K562 (cell line): Measurements from ENCODE around the gene COX7A2. TPM values are rescaled to one million over a fixed set of nuclear protein-coding genes. Genes with fewer than 3 reads are reported as not detected.
A peak's percentile ranks its signal among the peaks of the same experiment; 100 is the strongest.

ENCODE experiments used
- ATF3 ChIP-seq, 2 experiments: fragments of 450-650 bp in 1 of 2; sonication (generic) in 1 of 2; formaldehyde crosslinking in 1 of 2; IDR thresholded peaks in 1 of 2; conservative IDR thresholded peaks in 1 of 2; 2 replicates each; pipeline versions ENCODE4 v1.6.1 to v1.8.1; 2016 to 2023; ENCODE audit warnings: mild to moderate bottlenecking in 2 of 2, moderate library complexity in 2 of 2, inconsistent platforms in 1 of 2, missing genetic modification reagents in 1 of 2
- BHLHE40 ChIP-seq: IDR thresholded peaks from 2 replicates; pipeline ENCODE4 v1.6.1; 2011; ENCODE audit warnings: low read length, improper control_type of control experiment
- CHAMP1 ChIP-seq: fragments of 450-650 bp; IDR thresholded peaks from 2 replicates; pipeline ENCODE4 v1.6.1; 2016; ENCODE audit warnings: mild to moderate bottlenecking
- CTCFL ChIP-seq: IDR thresholded peaks from 2 replicates; pipeline ENCODE4 v1.6.1; 2011; ENCODE audit warnings: borderline replicate concordance, low read depth, mild to moderate bottlenecking, moderate library complexity, low read length; ENCODE audit not compliant: insufficient read depth, poor library complexity, severe bottlenecking
- CXXC5 ChIP-seq: fragments of 250-450 bp; sonication (Bioruptor Pico); IDR thresholded peaks from 2 replicates; pipeline ENCODE4 v1.8.0; 2022; ENCODE audit warnings: inconsistent platforms, mild to moderate bottlenecking, moderate library complexity
- DMBX1 ChIP-seq: fragments of 250-450 bp; sonication (Bioruptor Pico); IDR thresholded peaks from 2 replicates; pipeline ENCODE4 v1.8.0; 2022; ENCODE audit warnings: inconsistent platforms, mild to moderate bottlenecking, moderate library complexity, borderline replicate concordance
- EHMT2 ChIP-seq: fragments of 450-650 bp; IDR thresholded peaks from 2 replicates; pipeline ENCODE4 v1.6.1; 2018; ENCODE audit warnings: antibody characterized with exemption
- GMEB1 ChIP-seq: fragments of 250-450 bp; sonication (Bioruptor Pico); IDR thresholded peaks from 2 replicates; pipeline ENCODE4 v1.4.0; 2020; ENCODE audit warnings: mild to moderate bottlenecking
- GTF2F1 ChIP-seq: IDR thresholded peaks from 2 replicates; pipeline ENCODE4 v1.6.1; 2011; ENCODE audit warnings: low read depth, low read length, improper control_type of control experiment
- HNRNPL ChIP-seq: fragments of 200-400 bp; formaldehyde crosslinking; IDR thresholded peaks from 2 replicates; pipeline ENCODE4 v1.6.1; 2017; ENCODE audit warnings: low read depth, mild to moderate bottlenecking, low read length
- MEIS2 ChIP-seq: fragments of 450-650 bp; IDR thresholded peaks from 2 replicates; pipeline ENCODE4 v1.6.1; 2014; ENCODE audit warnings: mild to moderate bottlenecking; ENCODE audit not compliant: partially characterized antibody
- MYC ChIP-seq, 2 experiments: fragments of 250-450 bp in 1 of 2; sonication (Bioruptor Pico) in 1 of 2; IDR thresholded peaks; 2 replicates each; pipeline versions ENCODE4 v1.5.1 to v1.6.1; 2012 to 2021; ENCODE audit warnings: low read depth in 2 of 2, borderline replicate concordance in 1 of 2, improper control_type of control experiment in 1 of 2, low read length in 1 of 2, mild to moderate bottlenecking in 1 of 2, moderate library complexity in 1 of 2
- NFATC3 ChIP-seq: fragments of 450-650 bp; IDR thresholded peaks from 2 replicates; pipeline ENCODE4 v1.6.1; 2017; ENCODE audit warnings: mild to moderate bottlenecking
- RBM14 ChIP-seq: fragments of 200-400 bp; formaldehyde crosslinking; IDR thresholded peaks from 2 replicates; pipeline ENCODE4 v1.6.1; 2018; ENCODE audit warnings: low read depth, mild to moderate bottlenecking, low read length, moderate library complexity, borderline replicate concordance; ENCODE audit not compliant: insufficient read depth
- SMAD1 ChIP-seq: fragments of 150-350 bp; IDR thresholded peaks from 2 replicates; pipeline ENCODE4 v1.6.1; 2014; ENCODE audit warnings: low read length, low read depth; ENCODE audit not compliant: partially characterized antibody
- SMARCA4 ChIP-seq: fragments of 450-650 bp; IDR thresholded peaks from 2 replicates; pipeline ENCODE4 v1.6.1; 2016
- TAF7 ChIP-seq: fragments of 450-650 bp; IDR thresholded peaks from 2 replicates; pipeline ENCODE4 v1.6.1; 2016; ENCODE audit warnings: missing genetic modification characterization, missing compliant biosample characterization
- ZNF3 ChIP-seq: fragments of 250-450 bp; sonication (Bioruptor Pico); IDR thresholded peaks from 2 replicates; pipeline ENCODE4 v1.5.0; 2021; ENCODE audit warnings: mild to moderate bottlenecking, moderate library complexity
- ZNF444 ChIP-seq: fragments of 250-450 bp; sonication (Bioruptor Pico); IDR thresholded peaks from 2 replicates; pipeline ENCODE4 v1.4.0; 2020; ENCODE audit warnings: mild to moderate bottlenecking, moderate library complexity
- ZNF79 ChIP-seq: fragments of 250-450 bp; sonication (Bioruptor Pico); IDR thresholded peaks from 2 replicates; pipeline ENCODE4 v1.4.0; 2020; ENCODE audit warnings: low read depth, mild to moderate bottlenecking, moderate library complexity
- polyA plus RNA-seq, 8 experiments: library from polyadenylated mRNA; depleted of rRNA in 4 of 8; stranded (reverse) in 5 of 8; unstranded in 3 of 8; fragments of >200 nt; fragmentation: Nextera tagmentation in 2 of 8; fragmentation: Illumina TruSeq in 1 of 8; extraction: Ambion mirVana in 2 of 8; extraction: Trizol in 1 of 8; gene quantifications; 2 replicates each; pipeline versions ENCODE4 v1.2.1 to v1.2.3, GENCODE V29; 2011 to 2014; ENCODE audit warnings: inconsistent platforms in 1 of 8, missing spikeins in 1 of 8
- total RNA-seq, 7 experiments: library from RNA; depleted of rRNA in 6 of 7; stranded (reverse); fragments of >200 nt in 6 of 7; fragmentation: Illumina TruSeq in 2 of 7; extraction: Trizol in 2 of 7; gene quantifications; 2 replicates each; pipeline versions ENCODE4 v1.2.1 to v1.2.3, GENCODE V29; 2011 to 2021; ENCODE audit warnings: low replicate concordance in 1 of 7

COX7A2 gene
- total and polyA plus RNA-seq, 9 of the 15 experiments (the other 6 are each of a cell fraction or from before 2014, with no cell fraction given): 234 to 2,216 (median 585) TPM

- TF ChIP-seq CTCFL (no peak), CHAMP1 (peak; percentile 98), GTF2F1 (peak; percentile 62; the same call in 1 of the 2 replicates), GMEB1 (CRISPR knock-in tag) (peak; percentile 83), NFATC3 (0 out of 2 replicates have a peak, but pooled peaks have one; percentile 57), CXXC5 (CRISPR knock-in tag) (peak; percentile 94), ZNF444 (no peak), RBM14 (no peak), ATF3 (IDR thresholded peaks at IDR 0.05) (peak; percentile 68), ATF3 (CRISPR knock-in tag; conservative IDR thresholded peaks at IDR 0.05) (peak; percentile 70; the same call in 1 of the 2 replicates), DMBX1 (CRISPR knock-in tag) (no peak), SMARCA4 (no peak), ZNF79 (CRISPR knock-in tag) (no peak), MEIS2 (peak; percentile 19), BHLHE40 (peak; percentile 94), ZNF3 (CRISPR knock-in tag) (no peak), TAF7 (peak; percentile 90), MYC (IDR thresholded peaks at IDR 0.05; ENCODE audit: low read depth, low read length) (peak; percentile 47; the same call in 1 of the 2 replicates), MYC (CRISPR knock-in tag; IDR thresholded peaks at IDR 0.05; ENCODE audit: borderline replicate concordance, low read depth) (no peak), HNRNPL (no peak), EHMT2 (peak; percentile 93), SMAD1 (peak; percentile 55)
These were observed at the start of gene COX7A2 (continued) for GRCh38 chr6:75243333-75244062.
